Hindlimb muscle (tissue), 1 donor: ENCODE results near the gene ZNF398. TPM values are rescaled to one million over a fixed set of nuclear protein-coding genes. Genes with fewer than 3 reads are reported as not detected.

ENCODE experiments used
- DNase-seq: peaks from one replicate; pipeline ENCODE4 v3.0.0-alpha.2; 2013
- polyA plus RNA-seq: library from polyadenylated mRNA; unstranded; fragments of 120-200 nt; gene quantifications from one replicate; pipeline ENCODE4 v1.2.1, GENCODE V29; 2013; ENCODE audit not compliant: insufficient read length

ZNF398 gene
- polyA plus RNA-seq, 1 donor: 7.3 TPM

DNA sequence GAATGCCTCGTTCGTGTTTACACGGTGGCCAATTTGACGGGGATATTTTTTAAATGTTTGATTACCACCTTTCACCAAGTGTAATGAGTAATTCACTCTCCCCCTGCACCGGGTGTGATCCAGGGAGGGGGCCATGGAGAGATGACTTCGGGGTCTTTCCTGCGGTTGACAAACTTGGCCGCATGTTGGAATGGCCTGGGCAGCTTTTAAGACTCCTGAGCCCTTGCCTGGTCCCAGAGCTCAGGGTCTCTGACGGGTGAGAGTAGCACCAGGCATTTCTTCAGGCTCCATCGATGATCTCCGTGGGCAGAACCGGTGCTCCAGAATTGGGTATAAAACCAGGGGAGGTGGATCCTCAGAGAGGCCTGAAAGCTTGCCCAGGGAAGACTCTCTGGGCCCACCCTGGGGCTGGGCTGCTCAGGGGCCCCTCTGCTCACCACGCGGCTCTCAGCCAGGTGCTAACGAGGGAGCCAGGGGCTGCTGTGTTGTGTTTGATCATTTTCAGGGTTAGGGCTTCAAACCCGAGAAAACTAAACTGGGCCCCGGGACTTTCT lies 49.0 kb downstream of the ZNF398 start:
- DNase-seq: no peak

DNA sequence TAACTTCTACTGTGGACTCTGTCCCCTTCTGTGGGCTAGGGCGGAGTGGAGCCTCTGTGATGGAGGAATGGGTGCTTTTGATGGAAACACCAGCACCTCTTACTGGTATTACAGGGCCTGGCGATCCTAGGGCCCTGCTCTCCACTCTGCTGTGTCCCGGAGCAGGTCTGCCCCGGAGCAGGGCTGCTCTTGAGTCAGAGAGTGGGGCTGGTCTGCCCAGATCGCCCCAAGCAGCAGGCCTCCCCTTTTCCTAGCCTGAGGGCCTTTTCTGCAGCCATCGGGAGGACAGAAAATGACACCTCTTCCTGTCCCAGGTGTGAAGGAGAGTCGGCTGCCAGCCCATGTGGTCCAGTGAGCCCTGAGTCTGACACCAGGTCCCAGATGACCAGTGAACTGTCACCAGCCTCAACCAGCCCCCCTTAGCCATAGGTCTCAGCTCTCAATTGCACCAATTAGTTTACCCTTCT lies 49.5 kb downstream of the ZNF398 start:
- no peak for DNase-seq

DNA sequence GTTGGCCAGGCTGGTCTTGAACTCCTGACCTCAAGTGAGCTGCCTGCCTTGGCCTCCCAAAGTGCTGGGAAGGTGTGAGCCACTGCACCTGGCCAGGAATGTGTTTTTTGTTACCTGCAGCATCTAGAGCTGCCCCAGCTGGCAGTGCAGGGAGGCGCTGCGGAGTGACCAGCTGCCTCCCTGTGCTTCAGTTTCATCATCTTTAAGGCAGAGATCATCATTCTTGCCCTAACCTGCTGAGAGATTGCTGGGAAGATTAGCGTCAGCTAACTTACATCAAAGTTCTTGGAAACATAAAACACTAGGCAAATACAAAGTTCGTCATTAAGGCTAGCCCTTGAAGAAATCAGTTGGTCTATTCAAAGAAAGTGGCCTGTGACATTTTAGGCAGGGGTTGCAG lies 50.4 kb downstream of the ZNF398 start:
- DNase-seq: no peak

DNA sequence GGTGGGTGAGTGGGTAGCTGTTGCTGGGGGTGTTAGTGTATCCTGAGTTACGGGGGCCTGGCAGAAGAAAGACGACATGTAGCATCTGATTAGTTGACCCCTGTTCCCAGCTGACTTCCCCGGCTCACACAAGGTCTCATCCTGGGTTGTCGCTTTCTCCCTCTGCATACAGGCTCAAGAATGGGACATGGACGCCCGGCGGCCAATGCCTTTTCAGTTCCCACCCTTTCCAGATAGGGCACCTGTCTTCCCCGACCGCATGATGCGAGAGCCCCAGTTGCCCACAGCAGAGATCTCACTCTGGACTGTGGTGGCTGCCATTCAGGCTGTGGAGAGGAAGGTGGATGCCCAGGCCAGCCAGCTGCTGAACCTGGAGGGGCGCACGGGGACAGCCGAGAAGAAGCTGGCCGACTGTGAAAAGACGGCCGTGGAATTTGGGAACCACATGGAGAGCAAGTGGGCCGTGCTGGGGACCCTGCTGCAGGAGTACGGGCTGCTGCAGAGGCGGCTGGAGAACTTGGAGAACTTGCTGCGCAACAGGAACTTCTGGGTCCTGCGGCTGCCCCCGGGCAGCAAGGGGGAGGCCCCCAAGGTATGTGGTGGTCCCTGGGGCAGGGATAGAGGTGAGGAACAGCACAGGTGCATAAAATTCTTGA lies 51.0 kb downstream of the ZNF398 start:
- no peak for DNase-seq

DNA sequence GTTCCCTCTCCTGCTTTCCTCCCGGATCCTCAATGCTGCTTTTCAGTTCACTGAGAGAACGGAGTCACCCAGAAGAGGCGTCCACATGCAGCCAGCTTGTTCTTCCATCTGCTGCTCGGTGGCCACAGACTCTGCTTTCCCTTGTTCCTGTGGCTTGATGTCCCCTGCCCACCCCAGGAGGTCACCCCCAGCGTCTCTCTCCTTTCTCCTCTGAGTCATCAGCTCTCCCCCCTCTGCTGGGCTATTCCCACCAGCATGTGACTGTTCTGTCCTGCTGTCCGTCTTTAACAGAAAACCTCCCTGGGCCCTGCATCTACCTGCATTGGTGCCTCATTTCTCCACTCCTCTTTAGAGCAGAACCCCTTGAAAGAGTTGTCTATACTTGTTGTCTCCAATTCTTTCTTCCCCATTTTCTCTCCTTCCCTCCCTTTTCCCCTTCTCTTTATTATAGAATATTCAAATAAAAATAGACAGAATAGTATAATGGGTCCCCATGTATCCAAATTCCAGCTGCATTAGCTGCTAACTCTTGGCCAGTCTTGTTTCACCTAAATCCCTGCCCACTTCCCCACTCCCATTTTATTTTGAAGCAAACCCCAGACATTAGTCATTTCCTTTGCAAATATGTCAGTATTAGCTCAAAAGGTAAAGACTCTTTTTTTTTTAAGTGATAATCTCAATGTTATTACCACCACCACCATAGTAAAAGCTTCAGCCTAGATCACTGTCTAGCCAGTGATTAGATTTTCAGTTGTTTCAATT lies 52.2 kb downstream of the ZNF398 start:
- DNase-seq: no peak

DNA sequence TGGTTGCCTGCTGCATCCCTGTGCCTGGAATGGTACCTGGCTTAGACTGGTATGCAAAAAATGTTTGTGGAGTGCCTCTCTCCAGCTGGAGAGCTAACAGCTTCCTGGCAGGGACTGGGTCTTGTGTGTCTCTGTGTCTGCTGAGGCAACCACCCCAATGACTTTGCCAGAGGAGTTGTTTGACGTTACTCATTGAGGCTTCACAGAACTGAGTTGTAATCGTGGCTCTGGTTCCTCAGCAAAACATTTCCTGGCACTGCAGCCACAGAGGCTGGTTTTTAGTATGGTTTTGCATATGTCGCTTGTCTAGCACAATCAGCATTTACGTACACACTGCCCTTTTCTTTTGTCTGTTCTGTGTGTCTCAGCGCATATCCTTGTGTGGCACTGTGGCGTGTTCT lies 55.6 kb downstream of the ZNF398 start:
- DNase-seq: no peak

DNA sequence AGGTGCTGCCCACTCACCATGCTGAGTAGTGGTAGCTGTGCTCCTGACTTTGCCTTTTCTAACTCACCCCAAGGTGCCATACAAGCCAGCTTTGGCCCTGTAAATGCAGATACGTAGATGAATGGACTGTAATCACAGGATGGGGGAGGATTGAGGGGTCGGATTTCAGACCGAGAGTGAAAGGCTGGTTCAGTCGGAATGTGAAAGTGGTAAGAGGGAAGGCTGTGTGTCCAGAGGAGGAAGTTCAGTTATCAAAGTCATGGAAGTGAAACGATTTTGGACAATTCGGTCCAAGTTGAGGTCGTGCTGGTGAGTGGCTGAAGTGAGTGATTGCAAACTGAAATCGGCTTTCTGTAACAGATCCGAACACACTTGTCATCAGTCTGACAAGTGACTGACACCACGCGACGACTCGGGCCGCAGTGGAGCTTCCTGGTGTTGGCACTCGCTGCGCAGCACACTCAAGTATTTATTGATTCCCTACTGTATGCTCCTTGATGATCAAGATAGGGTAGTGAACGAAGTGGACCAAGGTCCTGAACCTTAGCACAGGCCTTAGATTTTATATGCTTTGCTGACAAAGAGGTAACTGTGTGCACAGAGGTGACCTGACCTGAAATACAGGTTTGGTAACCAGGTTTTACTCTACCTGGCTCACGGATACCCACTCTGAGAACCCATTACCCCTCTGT lies 58.6 kb downstream of the ZNF398 start:
- no peak for DNase-seq

DNA sequence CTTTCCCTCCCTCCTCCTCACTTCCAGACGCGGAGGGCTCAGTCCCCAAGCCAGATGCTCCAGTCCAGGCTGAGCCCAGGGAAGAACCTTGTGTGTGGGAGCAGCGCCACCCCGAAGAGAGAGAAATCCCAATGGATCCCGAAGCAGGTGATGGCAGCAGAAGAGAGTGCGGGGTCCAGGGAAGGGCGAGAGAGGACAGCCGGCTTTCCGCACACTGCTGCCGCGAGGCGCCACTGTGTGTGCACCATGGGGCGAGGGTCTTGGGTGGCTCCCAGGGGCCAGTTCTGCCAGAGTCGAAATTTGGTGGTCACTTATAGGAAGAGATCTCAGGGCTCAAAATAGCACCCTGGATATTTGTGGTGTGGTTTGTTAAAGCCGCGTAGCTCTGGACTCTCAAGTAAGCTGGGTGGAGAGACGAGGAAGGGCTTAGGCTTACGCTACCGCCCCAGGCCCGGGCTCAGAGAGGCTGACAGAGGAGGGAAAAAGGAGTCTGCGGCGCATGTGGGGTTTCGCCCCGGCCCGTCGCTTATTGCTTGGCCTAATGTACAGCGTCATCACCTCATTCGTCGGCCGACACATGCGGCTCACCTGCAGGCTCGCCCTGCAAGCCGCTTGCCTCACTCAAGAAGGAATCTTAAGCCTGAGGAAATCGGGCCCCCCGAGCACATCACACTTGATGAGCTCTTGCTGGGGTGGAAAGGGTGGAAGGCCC lies 60.2 kb downstream of the ZNF398 start:
- no peak for DNase-seq

DNA sequence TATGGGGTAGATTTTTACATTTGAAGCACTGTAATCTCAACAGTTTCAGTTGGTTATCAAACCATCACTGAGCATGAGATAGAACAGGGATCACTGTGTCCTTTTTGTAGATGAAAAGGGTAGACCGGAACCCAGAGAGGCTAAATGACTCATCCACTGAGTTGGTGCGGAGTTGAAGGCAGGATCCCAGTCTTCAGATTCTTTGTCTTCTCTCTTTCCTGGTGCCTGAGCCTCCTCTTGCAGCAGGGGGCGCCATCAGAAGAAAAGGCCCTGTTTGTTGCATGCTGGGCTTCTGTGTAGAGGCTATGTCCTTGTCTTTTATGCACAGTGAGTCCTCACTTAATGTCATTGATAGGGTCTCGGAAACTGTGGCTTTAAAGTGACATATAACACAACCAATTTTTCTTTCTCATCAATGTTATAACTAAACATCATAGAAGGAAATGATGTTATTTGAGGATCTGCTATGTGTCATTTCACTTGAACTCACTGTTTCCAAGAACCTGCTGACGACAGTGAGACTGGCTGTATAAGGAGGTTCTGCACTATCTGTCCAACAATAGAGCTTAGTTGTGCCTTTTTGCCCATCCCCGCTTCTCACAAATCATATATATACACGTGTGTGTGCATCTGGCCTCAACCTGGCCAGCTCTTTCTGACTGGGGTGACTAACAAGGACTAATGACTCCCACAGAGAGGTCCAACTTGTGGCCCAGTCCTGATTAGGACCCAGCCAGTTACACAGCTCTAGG lies 62.4 kb downstream of the ZNF398 start:
- DNase-seq: no peak

DNA sequence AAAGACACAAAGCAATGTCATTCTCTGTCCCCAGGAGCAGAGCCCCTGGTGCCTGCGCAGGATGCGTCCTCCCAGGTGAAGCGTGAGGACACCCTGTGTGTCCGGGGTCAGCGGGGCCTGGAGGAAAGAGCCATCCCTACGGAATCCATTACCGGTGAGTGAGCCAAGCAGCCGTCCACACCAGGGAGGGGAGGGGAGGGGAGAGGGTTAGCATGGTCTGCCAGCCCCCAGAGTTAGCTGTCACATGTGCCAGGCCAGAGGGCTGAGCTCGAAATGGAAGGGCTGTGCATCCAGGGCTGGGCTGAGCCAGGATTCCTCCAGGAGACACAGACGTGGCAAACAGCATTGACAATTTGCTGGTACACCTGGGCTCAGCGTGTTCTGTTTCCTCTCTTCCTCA lies 63.3 kb downstream of the ZNF398 start:
- no peak for DNase-seq

DNA sequence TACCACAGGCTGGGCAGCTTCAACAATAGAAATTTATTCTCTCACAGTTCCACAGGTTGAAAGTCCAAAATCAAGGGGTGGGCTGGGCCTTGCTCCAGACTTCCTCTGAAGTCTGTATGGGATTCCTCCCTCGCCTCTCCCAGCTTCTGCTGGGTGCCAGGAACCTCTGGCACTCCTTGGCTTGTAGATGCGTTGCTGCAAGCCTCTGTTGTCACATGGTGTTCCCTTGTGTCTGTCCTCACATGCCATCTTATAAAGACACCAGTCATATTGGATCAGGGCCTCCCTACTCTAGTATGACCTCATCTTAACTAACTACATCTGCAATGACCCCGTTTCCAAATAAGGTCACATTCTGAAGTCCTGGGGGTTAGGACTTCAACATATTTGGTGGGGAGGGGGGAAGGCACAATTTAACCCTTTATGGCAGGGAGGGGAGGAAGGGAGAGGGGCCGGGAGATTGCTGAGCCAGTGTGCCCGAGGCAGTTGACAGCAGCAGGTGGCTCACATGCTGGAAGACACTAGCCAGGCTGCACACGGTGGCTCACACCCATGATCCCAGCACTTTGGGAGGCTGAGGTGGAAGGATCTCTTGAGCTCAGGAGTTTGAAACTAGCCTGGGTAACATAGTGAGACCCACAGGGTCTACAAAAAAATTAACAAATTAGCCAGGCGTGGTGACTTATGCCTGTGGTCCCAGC lies 66.9 kb downstream of the ZNF398 start:
- no peak for DNase-seq

DNA sequence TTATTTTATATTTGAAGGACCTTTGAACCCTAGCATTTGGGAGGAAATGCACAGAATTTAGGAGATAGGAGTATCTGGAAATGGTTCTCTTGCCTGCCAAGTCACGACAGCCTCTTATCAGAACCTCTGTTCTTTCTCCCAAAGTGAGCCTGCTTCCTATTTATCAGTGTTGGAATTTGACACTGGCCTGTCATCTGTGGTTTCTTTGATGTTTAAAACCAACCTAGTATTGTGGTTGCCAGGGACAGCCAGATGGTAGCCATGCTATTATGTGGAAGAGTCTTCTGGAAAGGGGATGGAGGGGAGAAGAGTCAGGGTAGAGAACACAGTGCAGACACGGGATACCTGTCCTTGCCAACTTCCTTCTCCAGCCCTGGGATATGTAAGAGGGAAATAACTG lies 69.1 kb downstream of the ZNF398 start:
- no peak for DNase-seq

DNA sequence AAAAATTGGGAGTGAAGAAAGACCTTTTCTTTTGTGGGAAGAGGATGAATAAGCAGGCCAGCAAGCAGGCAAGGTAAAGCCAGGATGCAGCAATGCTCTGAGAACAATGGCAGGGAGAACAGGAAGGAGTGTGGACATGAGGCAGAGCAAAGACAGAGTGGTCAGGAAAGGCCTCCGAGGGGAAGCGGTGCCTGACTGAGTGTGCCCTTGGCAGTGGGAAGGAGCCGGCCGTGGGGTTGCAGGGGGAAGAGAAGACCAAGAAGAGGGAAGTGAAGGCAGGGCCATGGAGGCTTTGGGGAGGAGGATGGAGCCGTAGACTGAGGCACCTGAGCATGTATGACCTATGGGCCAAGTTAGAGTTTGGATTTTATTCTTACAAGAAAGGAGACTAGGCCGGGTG lies 70.3 kb downstream of the ZNF398 start:
- DNase-seq: no peak

DNA sequence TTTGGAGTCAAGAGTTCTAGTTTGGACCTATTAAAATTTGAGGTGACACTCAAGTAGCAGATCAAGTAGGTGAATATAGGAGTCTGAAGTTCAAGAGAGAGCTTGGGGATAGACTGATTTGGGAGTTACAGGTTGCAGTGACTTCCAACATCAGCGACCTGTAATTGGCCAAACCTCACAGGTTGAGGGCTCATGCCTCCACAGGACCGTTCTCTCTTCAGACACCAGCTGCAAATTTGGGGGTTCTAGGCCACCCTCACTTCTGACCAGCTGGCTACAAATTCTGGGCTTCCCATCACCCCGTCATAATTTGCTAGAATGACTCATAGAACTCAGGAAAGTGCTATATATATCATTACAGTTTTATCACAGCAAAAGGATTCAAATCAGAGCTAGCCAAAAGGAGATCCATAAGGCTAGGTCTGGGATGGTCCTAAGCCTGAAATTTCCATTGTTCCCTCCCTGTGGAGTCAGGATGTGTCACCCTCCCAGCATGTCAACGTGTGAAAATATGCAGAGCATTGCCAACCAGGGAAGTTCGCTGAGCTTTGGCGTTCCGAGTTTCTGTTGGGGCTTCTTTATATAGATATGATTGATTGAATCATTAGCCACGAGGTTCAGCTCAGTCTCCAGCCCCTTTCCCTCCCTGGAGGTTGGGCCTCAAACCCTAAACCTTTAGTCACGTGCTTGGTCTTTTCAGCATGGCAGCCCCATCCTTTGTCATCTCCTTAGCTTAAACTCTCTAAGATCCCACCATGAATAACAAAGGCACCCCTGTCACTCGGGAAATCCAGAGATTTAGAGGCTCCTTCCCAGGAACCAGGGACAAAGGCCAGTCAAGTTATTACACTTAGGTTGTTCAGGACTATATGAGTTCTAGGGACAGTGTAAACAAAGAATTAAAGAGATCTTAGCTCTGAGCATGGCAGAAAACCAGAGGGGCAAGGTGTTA lies 71.5 kb downstream of the ZNF398 start:
- DNase-seq: no peak

DNA sequence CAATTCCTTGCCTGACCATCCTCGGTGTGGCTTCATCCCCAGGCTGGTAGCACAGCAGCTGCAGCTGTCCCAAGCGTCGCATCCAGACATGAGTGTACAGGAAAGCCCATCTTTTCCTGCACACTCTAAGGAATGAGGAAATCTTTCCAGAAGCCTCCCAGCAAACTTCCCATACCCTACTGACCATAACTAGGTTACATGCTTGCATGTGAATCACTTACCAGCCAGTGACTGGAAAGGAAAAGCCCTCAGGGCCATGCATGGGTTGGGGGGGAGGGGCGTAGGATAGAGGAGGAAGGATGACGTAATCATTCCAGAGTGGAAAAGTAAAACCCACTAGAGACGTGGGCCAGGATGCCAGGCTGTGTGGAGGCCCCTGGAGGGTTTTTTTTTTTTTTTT lies 73.3 kb downstream of the ZNF398 start:
- DNase-seq: no peak

DNA sequence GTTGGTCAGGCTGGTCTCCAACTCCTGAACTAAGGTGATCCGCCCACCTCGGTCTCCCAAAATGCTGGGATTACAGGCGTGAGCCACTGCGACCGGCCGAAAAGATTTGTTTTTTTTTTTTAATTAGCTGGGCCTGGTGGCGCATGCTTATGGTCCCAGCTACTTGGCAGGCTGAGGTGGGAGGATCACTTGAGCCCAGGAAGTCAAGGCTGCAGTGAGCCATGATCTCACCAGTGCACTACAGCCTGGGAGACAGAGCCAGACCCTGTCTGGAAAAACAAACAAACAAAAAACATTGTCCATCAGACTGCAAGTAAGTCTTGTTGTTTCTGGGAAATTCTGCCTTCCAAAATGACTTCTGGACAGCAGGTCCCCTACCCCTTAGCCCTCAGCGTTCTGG lies 75.9 kb downstream of the ZNF398 start:
- no peak for DNase-seq

DNA sequence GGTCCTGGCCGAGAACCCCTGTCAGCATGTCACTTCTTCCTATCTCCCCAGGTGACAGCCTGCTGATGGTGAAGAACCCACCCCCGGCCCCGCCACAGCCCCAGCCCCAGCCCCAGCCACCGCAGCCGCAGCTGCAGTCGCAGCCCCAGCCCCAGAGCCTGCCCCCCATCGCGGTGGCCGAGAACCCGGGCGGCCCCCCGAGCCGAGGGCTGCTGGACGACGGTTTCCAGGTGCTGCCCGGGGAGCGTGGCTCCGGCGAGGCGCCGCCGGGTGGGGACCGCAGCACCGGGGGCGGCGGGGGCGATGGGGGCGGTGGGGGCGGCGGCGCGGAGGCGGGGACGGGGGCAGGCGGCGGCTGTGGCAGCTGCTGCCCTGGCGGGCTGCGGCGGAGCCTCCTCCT lies 76.5 kb downstream of the ZNF398 start:
- DNase-seq: no peak

DNA sequence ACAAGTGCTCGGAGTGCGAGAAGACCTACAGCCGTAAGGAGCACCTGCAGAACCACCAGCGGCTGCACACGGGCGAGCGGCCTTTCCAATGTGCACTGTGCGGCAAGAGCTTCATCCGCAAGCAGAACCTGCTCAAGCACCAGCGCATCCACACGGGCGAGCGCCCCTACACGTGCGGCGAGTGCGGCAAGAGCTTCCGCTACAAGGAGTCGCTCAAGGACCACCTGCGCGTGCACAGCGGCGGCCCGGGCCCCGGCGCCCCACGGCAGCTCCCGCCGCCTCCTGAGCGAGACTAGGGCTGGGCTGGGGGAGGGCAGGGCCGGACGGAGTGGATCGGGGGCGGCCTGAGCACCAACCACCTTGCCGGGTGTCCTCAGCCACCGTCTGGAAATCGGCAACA lies 77.1 kb downstream of the ZNF398 start:
- DNase-seq: no peak

DNA sequence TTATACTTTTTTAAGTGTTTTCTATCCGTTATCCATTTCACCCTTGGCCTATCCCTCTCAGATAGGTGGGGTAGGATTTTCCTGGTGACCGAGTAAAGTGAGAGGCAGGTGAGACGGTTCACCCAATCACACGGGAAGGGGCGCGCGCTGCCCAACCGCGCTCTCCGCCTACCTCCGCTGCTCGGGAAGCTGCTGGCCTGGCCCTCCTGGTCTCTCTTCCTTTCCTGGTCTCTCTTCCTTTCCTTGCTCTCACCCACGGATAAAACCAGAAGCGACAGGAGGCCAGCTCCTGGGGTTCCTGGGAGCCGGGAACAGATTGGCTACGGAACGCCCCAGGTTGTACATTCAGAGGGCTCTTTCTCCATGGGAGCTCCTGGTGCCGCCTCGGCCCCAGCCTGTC lies 77.9 kb downstream of the ZNF398 start:
- no peak for DNase-seq

DNA sequence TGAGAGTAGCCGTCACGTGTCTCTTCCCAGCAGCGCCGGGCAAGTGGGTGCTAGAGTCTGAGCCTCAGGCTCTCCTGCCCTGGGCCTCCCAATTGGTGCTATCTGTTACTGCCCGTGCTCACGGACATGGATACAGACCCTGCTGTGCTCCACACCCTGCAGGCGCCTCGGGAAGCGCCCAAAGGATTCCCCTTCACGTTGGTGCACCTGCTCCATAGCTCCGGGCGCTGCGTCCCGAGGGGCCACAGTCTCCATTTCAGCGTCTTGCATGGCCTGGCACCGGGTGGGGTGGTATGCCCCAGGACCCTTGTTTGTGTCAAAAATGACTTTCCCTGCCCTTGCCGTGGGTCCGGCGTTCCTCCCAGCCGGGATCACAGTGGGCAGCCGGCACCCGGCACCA lies 78.4 kb downstream of the ZNF398 start:
- no peak for DNase-seq
